H1 (cell line): ENCODE measurements around the gene SLC43A2.

Experiments used
- ATF2 ChIP-seq: IDR thresholded peaks from 2 replicates; pipeline ENCODE4 v1.6.1; 2012; ENCODE audit warnings: low read length, inconsistent platforms
- BRCA1 ChIP-seq: IDR thresholded peaks from 2 replicates; pipeline ENCODE4 v1.6.1; 2012; ENCODE audit warnings: low read depth, low read length, improper control_type of control experiment
- CTCF ChIP-seq, 3 experiments: IDR thresholded peaks; 1 replicate in 2 of 3; 2 replicates in 1 of 3; pipeline versions ENCODE4 v1.5.1 to v1.6.1; 2011; ENCODE audit warnings: low read length in 3 of 3, mild to moderate bottlenecking in 3 of 3, inconsistent platforms in 2 of 3, low read depth in 1 of 3, moderate library complexity in 1 of 3; ENCODE audit not compliant: insufficient read depth in 1 of 3; ENCODE audit errors: control extremely low read depth in 1 of 3
- EP300 ChIP-seq, 2 experiments: IDR thresholded peaks; 1 replicate in 1 of 2; 2 replicates in 1 of 2; pipeline ENCODE4 v1.6.1; 2011 to 2012; ENCODE audit warnings: low read depth in 2 of 2, low read length in 2 of 2, mild to moderate bottlenecking in 2 of 2, borderline replicate concordance in 1 of 2, inconsistent platforms in 1 of 2, moderate library complexity in 1 of 2
- GABPA ChIP-seq: IDR thresholded peaks from 2 replicates; pipeline ENCODE4 v1.6.1; 2011; ENCODE audit warnings: mild to moderate bottlenecking, low read length, moderate library complexity, borderline replicate concordance; ENCODE audit not compliant: insufficient read depth
- POLR2A ChIP-seq, 2 experiments: IDR thresholded peaks; 1 replicate in 1 of 2; 2 replicates in 1 of 2; pipeline ENCODE4 v1.6.1; 2011; ENCODE audit warnings: low read depth in 2 of 2, low read length in 2 of 2, mild to moderate bottlenecking in 2 of 2; ENCODE audit errors: control extremely low read depth in 1 of 2
- POLR2AphosphoS5 ChIP-seq: IDR thresholded peaks from 2 replicates; pipeline ENCODE4 v1.6.1; 2011; ENCODE audit warnings: low read depth, low read length
- RAD21 ChIP-seq, 2 experiments: IDR thresholded peaks in 1 of 2; conservative IDR thresholded peaks in 1 of 2; 2 replicates each; pipeline ENCODE4 v1.6.1; 2011; ENCODE audit warnings: low read depth in 2 of 2, low read length in 2 of 2, improper control_type of control experiment in 1 of 2, inconsistent platforms in 1 of 2, mild to moderate bottlenecking in 1 of 2, moderate library complexity in 1 of 2
- RNF2 ChIP-seq: fragments of 200-900, 300-1000 bp; sonication (generic); IDR thresholded peaks from 2 replicates; pipeline ENCODE4 v1.7.1; 2016; ENCODE audit warnings: borderline replicate concordance, low read depth, mild to moderate bottlenecking, antibody characterized with exemption, low read length; ENCODE audit not compliant: poor library complexity, severe bottlenecking; ENCODE audit errors: missing control alignments
- RXRA ChIP-seq: IDR thresholded peaks from 2 replicates; pipeline ENCODE4 v1.6.1; 2011; ENCODE audit warnings: low read depth, mild to moderate bottlenecking, low read length, moderate library complexity; ENCODE audit not compliant: insufficient read depth
- SIX5 ChIP-seq: IDR thresholded peaks from 2 replicates; pipeline ENCODE4 v1.6.1; 2011; ENCODE audit warnings: mild to moderate bottlenecking, low read depth, low read length
- SP2 ChIP-seq: IDR thresholded peaks from 2 replicates; pipeline ENCODE4 v1.6.1; 2012; ENCODE audit warnings: mild to moderate bottlenecking, low read length, inconsistent platforms
- TBP ChIP-seq: IDR thresholded peaks from 2 replicates; pipeline ENCODE4 v1.6.1; 2011; ENCODE audit warnings: low read depth, low read length, improper control_type of control experiment
- TCF12 ChIP-seq: IDR thresholded peaks from 2 replicates; pipeline ENCODE4 v1.6.1; 2011; ENCODE audit warnings: low read depth, mild to moderate bottlenecking, low read length

GRCh38 chr17:1643999-1644492 lies 15.4 kb upstream of the SLC43A2 start:
- TF ChIP-seq POLR2A (IDR thresholded peaks at IDR 0.05; ENCODE audit: control extremely low read depth in 1 of 2, low read depth in 2 of 2, low read length in 2 of 2): no peak
- TF ChIP-seq BRCA1: no peak
- no peak for TF ChIP-seq RNF2
- no peak for TF ChIP-seq TCF12
- TF ChIP-seq TBP: no peak
- TF ChIP-seq RAD21 (IDR thresholded peaks at IDR 0.05 in 1 of 2, conservative IDR thresholded peaks at IDR 0.05 in 1 of 2; ENCODE audit: low read depth in 2 of 2, low read length in 2 of 2): no peak
- no peak for TF ChIP-seq CTCF (IDR thresholded peaks at IDR 0.05; ENCODE audit: control extremely low read depth in 1 of 3, insufficient read depth in 1 of 3, low read depth in 1 of 3, low read length in 3 of 3)
- TF ChIP-seq SIX5: no peak
- TF ChIP-seq POLR2AphosphoS5: no peak
- TF ChIP-seq GABPA: no peak
- TF ChIP-seq SP2: no peak
- no peak for TF ChIP-seq ATF2
- no peak for TF ChIP-seq RXRA
- TF ChIP-seq EP300 (IDR thresholded peaks at IDR 0.05; ENCODE audit: borderline replicate concordance in 1 of 2, low read depth in 2 of 2, low read length in 2 of 2): no peak
